IPS DF 6.9 (cell line): Measurements from ENCODE around the gene UQCC5.

Experiments
- DNase-seq: peaks from one replicate; pipeline ENCODE4 v3.0.0-alpha.2; 2013; ENCODE audit warnings: low read depth, low spot score
- H3K27ac ChIP-seq: one replicate; pipeline ENCODE4 v1.5.1; 2013; ENCODE audit warnings: low read length, control low read depth
- H3K27me3 ChIP-seq: 2 replicates; pipeline ENCODE4 v1.6.1; 2013; ENCODE audit warnings: mild to moderate bottlenecking, low read length; ENCODE audit not compliant: control insufficient read depth, insufficient read depth
- H3K36me3 ChIP-seq: 2 replicates; pipeline ENCODE4 v1.6.1; 2013; ENCODE audit warnings: low read length; ENCODE audit not compliant: control insufficient read depth, insufficient read depth
- H3K4me1 ChIP-seq: 2 replicates; pipeline ENCODE4 v1.6.1; 2013; ENCODE audit warnings: low read length; ENCODE audit not compliant: control insufficient read depth, insufficient read depth
- H3K4me3 ChIP-seq: 2 replicates; pipeline ENCODE4 v1.5.1; 2013; ENCODE audit warnings: mild to moderate bottlenecking, low read length
- H3K9me3 ChIP-seq: 2 replicates; pipeline ENCODE4 v1.6.1; 2013; ENCODE audit warnings: low read length, inconsistent platforms; ENCODE audit not compliant: control insufficient read depth, insufficient read depth
- WGBS: extraction: QIAGEN DNeasy Blood & Tissue Kit; methylation state at CpG from one replicate; pipeline ENCODE4 v1.1.7; 2013; ENCODE audit warnings: mixed read lengths, missing lambda C conversion rate; ENCODE audit not compliant: insufficient read length, insufficient coverage; 5-methylcytosine and 5-hydroxymethylcytosine counted together

Gene UQCC5

GRCh38 chr3:52493232-52494017, 43.0 kb upstream of the UQCC5 start:
- H3K9me3 ChIP-seq: no peaks in the 10 kb centered on the region
- DNase-seq: no peak
- no peaks in the 10 kb centered on the region for H3K27me3 ChIP-seq
- WGBS: no CpG with 5 or more reads among the region's 7 CpGs
- no peak overlapping the region for H3K4me3 ChIP-seq
- H3K36me3 ChIP-seq: peaks cover 36% of the 10 kb centered on the region
- no peak overlapping the region for H3K27ac ChIP-seq
- peaks cover 2% of the 10 kb centered on the region for H3K4me1 ChIP-seq

- no peak for DNase-seq
- no peak overlapping the region for H3K27ac ChIP-seq
- H3K27me3 ChIP-seq: no peaks in the 10 kb centered on the region
- peaks cover 2% of the 10 kb centered on the region for H3K4me1 ChIP-seq
- peaks cover 28% of the 10 kb centered on the region for H3K36me3 ChIP-seq
- no CpG with 5 or more reads among the region's 7 CpGs for WGBS
- H3K9me3 ChIP-seq: no peaks in the 10 kb centered on the region
- no peak overlapping the region for H3K4me3 ChIP-seq
These were observed 42.0 kb upstream of the UQCC5 start for GRCh38 chr3:52494445-52494844.

- Histone ChIP-seq H3K9me3 (no peaks in the 10 kb centered on the region), H3K4me3 (no peak within 1 kb of the TSS), H3K27ac (no peak within 1 kb of the TSS), H3K36me3 (peaks cover 22% of the 10 kb centered on the region), H3K27me3 (no peaks in the 10 kb centered on the region), H3K4me1 (peaks cover 2% of the 10 kb centered on the region)
- WGBS: no CpG with 5 or more reads among the region's 25 CpGs
- no peak for DNase-seq
These were observed 41.4 kb upstream of the UQCC5 start, which contains the start of gene STAB1 for GRCh38 chr3:52494886-52495495. Gene STAB1 (plus strand): TSS chr3:52495338. CDS start chr3:52495414, 76 bp downstream.

- H3K9me3 ChIP-seq: no peaks in the 10 kb centered on the region
- peaks cover 2% of the 10 kb centered on the region for H3K4me1 ChIP-seq
- H3K27me3 ChIP-seq: no peaks in the 10 kb centered on the region
- DNase-seq: no peak
- no CpG with 5 or more reads among the region's 16 CpGs for WGBS
- no peak overlapping the region for H3K4me3 ChIP-seq
- peaks cover 13% of the 10 kb centered on the region for H3K36me3 ChIP-seq
- H3K27ac ChIP-seq: no peak overlapping the region
These were observed 40.4 kb upstream of the UQCC5 start for GRCh38 chr3:52495777-52496602.

- H3K27ac ChIP-seq: no peak overlapping the region
- H3K9me3 ChIP-seq: no peaks in the 10 kb centered on the region
- H3K27me3 ChIP-seq: no peaks in the 10 kb centered on the region
- WGBS: no CpG with 5 or more reads among the region's 24 CpGs
- no peaks in the 10 kb centered on the region for H3K36me3 ChIP-seq
- no peak overlapping the region for H3K4me3 ChIP-seq
- DNase-seq: no peak
- peaks cover 2% of the 10 kb centered on the region for H3K4me1 ChIP-seq
These were observed 38.0 kb upstream of the UQCC5 start for GRCh38 chr3:52498137-52499054.

GRCh38 chr3:52501046-52501445, 35.4 kb upstream of the UQCC5 start:
- DNase-seq: no peak
- H3K9me3 ChIP-seq: no peaks in the 10 kb centered on the region
- H3K36me3 ChIP-seq: no peaks in the 10 kb centered on the region
- WGBS: no CpG with 5 or more reads among the region's 11 CpGs
- H3K4me1 ChIP-seq: no peaks in the 10 kb centered on the region; the same call in 1 of the 2 replicates
- no peaks in the 10 kb centered on the region for H3K27me3 ChIP-seq
- H3K4me3 ChIP-seq: no peak overlapping the region
- no peak overlapping the region for H3K27ac ChIP-seq

GRCh38 chr3:52502001-52502400, 34.4 kb upstream of the UQCC5 start:
- no peaks in the 10 kb centered on the region for H3K36me3 ChIP-seq
- DNase-seq: no peak
- WGBS: no CpG with 5 or more reads among the region's 11 CpGs
- H3K27ac ChIP-seq: no peak overlapping the region
- no peak overlapping the region for H3K4me3 ChIP-seq
- H3K9me3 ChIP-seq: no peaks in the 10 kb centered on the region
- H3K27me3 ChIP-seq: no peaks in the 10 kb centered on the region
- H3K4me1 ChIP-seq: no peaks in the 10 kb centered on the region; the same call in 1 of the 2 replicates

GRCh38 chr3:52502808-52503350, 33.5 kb upstream of the UQCC5 start:
- no peaks in the 10 kb centered on the region; the same call in 1 of the 2 replicates for H3K4me1 ChIP-seq
- H3K27ac ChIP-seq: no peak overlapping the region
- no peak for DNase-seq
- H3K4me3 ChIP-seq: no peak overlapping the region
- H3K27me3 ChIP-seq: no peaks in the 10 kb centered on the region
- H3K36me3 ChIP-seq: no peaks in the 10 kb centered on the region
- WGBS: no CpG with 5 or more reads among the region's 11 CpGs
- H3K9me3 ChIP-seq: no peaks in the 10 kb centered on the region

- WGBS: no CpG with 5 or more reads among the region's 23 CpGs
- H3K4me3 ChIP-seq: no peak overlapping the region
These were observed 32.5 kb upstream of the UQCC5 start for GRCh38 chr3:52503788-52504424.

More at GRCh38 chr3:52503788-52504424, 32.5 kb upstream of the UQCC5 start:
- no peaks in the 10 kb centered on the region for H3K36me3 ChIP-seq
- H3K9me3 ChIP-seq: no peaks in the 10 kb centered on the region
- no peak overlapping the region for H3K27ac ChIP-seq
- H3K4me1 ChIP-seq: no peaks in the 10 kb centered on the region; the same call in 1 of the 2 replicates
- DNase-seq: no peak
- H3K27me3 ChIP-seq: no peaks in the 10 kb centered on the region
